ENCODE results near the gene GABRB1.

GRCh38 chr4:47065051-47065481 lies 33.7 kb downstream of the GABRB1 start:
- TF ChIP-seq CTCF (IDR thresholded peaks at IDR 0.05) (no peak), POLR2A (IDR thresholded peaks at IDR 0.05) (no peak)

Data from adrenal gland (tissue), 5 donors.